HepG2 (cell line): Measurements from ENCODE around the gene THOC6. TPM values are rescaled to one million over a fixed set of nuclear protein-coding genes. Genes with fewer than 3 reads are reported as not detected.

Experiments used
- ATAC-seq: fragments of 200-7000 bp; cut with Tn5 transposase; 3 replicates; pipeline ENCODE4 v1.9.1; 2020; ENCODE audit warnings: mild to moderate bottlenecking, moderate library complexity
- BruUV-seq: library from RNA; stranded (reverse); fragments of 400-500 nt; replicated peaks from 2 replicates; lab custom pipeline; 2021; lab: Mats Ljungman, UMichigan
- CTCF ChIA-PET: fragments of 300-600 bp; formaldehyde crosslinking; extraction: SDS; loops from one replicate; lab custom pipeline; 2021; ENCODE audit warnings: low total read pairs, inconsistent platforms, low intra/inter-chr PET ratio; lab: Yijun Ruan, JAX
- POLR2A ChIA-PET: fragments of 350-600 bp; sonication (Branson Sonifier 250); formaldehyde crosslinking; loops from one replicate; lab custom pipeline; 2020; ENCODE audit warnings: antibody characterized with exemption, inconsistent platforms; lab: Yijun Ruan, JAX
- DNase-seq: peaks from one replicate; pipeline ENCODE4 v3.0.0-alpha.2; 2015; ENCODE audit warnings: low spot score
- FAIRE-seq: peaks from 3 replicates; lab custom pipeline; 2011; peaks lifted over from hg19 to GRCh38; lab: Jason Lieb, UNC
- H2AFZ ChIP-seq: one replicate; pipeline ENCODE4 v1.6.1; 2011; ENCODE audit warnings: low read length, inconsistent platforms
- H3K27ac ChIP-seq: fragments of 300-600 bp; 3 replicates; pipeline ENCODE4 v1.8.0; 2011; ENCODE audit warnings: mixed run types, mild to moderate bottlenecking, mixed read lengths, low read length, inconsistent platforms; ENCODE audit not compliant: insufficient read depth; ENCODE audit errors: extremely low read length
- H3K27me3 ChIP-seq, 2 experiments: fragments of 200-600 bp in 1 of 2; 2 replicates in 1 of 2; 3 replicates in 1 of 2; pipeline versions ENCODE4 v1.6.0 to v1.8.0; 2011; ENCODE audit warnings: low read length in 2 of 2, mild to moderate bottlenecking in 2 of 2, moderate library complexity in 2 of 2, inconsistent platforms in 1 of 2; ENCODE audit not compliant: insufficient read depth in 2 of 2, control insufficient read depth in 1 of 2
- H3K36me3 ChIP-seq, 2 experiments: fragments of 200-600 bp in 1 of 2; replicated peaks in 1 of 2; 2 replicates in 1 of 2; 3 replicates in 1 of 2; pipeline versions ENCODE4 v1.5.1 to v1.8.0; 2011; ENCODE audit warnings: low read length in 2 of 2, inconsistent platforms in 1 of 2; ENCODE audit not compliant: insufficient read depth in 2 of 2, control insufficient read depth in 1 of 2
- H3K4me1 ChIP-seq: 2 replicates; pipeline ENCODE4 v1.5.1; 2012; ENCODE audit warnings: low read length, inconsistent platforms; ENCODE audit not compliant: insufficient read depth
- H3K4me2 ChIP-seq: 2 replicates; pipeline ENCODE4 v1.6.0; 2011; ENCODE audit warnings: low read depth, low read length, inconsistent platforms
- H3K4me3 ChIP-seq, 3 experiments: fragments of 200-600 bp in 1 of 3; sonication (generic), shearing (Covaris generic) in 1 of 3; replicated peaks in 1 of 3; 2 replicates each; pipeline ENCODE4 v1.5.1; 2011 to 2016; ENCODE audit warnings: low read length in 3 of 3, inconsistent platforms in 2 of 3, low read depth in 2 of 3, mild to moderate bottlenecking in 2 of 3, control low read depth in 1 of 3, mixed read lengths in 1 of 3; ENCODE audit not compliant: insufficient read depth in 1 of 3
- H3K79me2 ChIP-seq: one replicate; pipeline ENCODE4 v1.6.1; 2011; ENCODE audit warnings: low read length, inconsistent platforms; ENCODE audit not compliant: insufficient read depth
- H3K9ac ChIP-seq: 2 replicates; pipeline ENCODE4 v1.6.0; 2011; ENCODE audit warnings: mild to moderate bottlenecking, low read depth, low read length, inconsistent platforms; ENCODE audit not compliant: insufficient read depth
- H3K9me3 ChIP-seq: 2 replicates; pipeline ENCODE4 v1.5.1; 2012; ENCODE audit warnings: mild to moderate bottlenecking, low read length
- H4K20me1 ChIP-seq: 2 replicates; pipeline ENCODE4 v1.6.0; 2011; ENCODE audit warnings: inconsistent platforms, mild to moderate bottlenecking, low read length, moderate library complexity; ENCODE audit not compliant: insufficient read depth
- ARID4A ChIP-seq: sonication (generic); formaldehyde crosslinking; IDR thresholded peaks from 2 replicates; pipeline ENCODE4 v1.5.0; 2020; ENCODE audit warnings: mild to moderate bottlenecking, missing genetic modification reagents, borderline replicate concordance
- FOXA3 ChIP-seq: IDR thresholded peaks from 2 replicates; pipeline ENCODE4 v1.6.1; 2016; ENCODE audit warnings: missing genetic modification reagents, missing compliant biosample characterization
- KDM6A ChIP-seq: IDR thresholded peaks from 2 replicates; pipeline ENCODE4 v1.6.1; 2016; ENCODE audit warnings: low read depth
- LCORL ChIP-seq, 2 experiments: fragments of 450-650 bp in 1 of 2; sonication (generic) in 1 of 2; formaldehyde crosslinking in 1 of 2; IDR thresholded peaks; 2 replicates each; pipeline versions ENCODE4 v1.5.0 to v1.6.1; 2017 to 2020; ENCODE audit warnings: antibody characterized with exemption in 1 of 2, missing genetic modification reagents in 1 of 2
- MAF1 ChIP-seq: sonication (generic); formaldehyde crosslinking; IDR thresholded peaks from 2 replicates; pipeline ENCODE4 v1.5.0; 2020; ENCODE audit warnings: missing genetic modification reagents, borderline replicate concordance
- MTA1 ChIP-seq: sonication (generic); formaldehyde crosslinking; IDR thresholded peaks from 2 replicates; pipeline ENCODE4 v1.4.0; 2020; ENCODE audit warnings: missing genetic modification reagents, mild to moderate bottlenecking, borderline replicate concordance
- PHF21A ChIP-seq: sonication (generic); formaldehyde crosslinking; IDR thresholded peaks from 2 replicates; pipeline ENCODE4 v1.5.0; 2020; ENCODE audit warnings: mild to moderate bottlenecking, missing genetic modification reagents
- SALL2 ChIP-seq: sonication (generic); formaldehyde crosslinking; IDR thresholded peaks from 2 replicates; pipeline ENCODE4 v1.8.1; 2023; ENCODE audit warnings: mild to moderate bottlenecking, missing genetic modification reagents, inconsistent platforms
- SNAPC2 ChIP-seq: sonication (generic); formaldehyde crosslinking; IDR thresholded peaks from 2 replicates; pipeline ENCODE4 v1.8.1; 2022; ENCODE audit warnings: mild to moderate bottlenecking, missing genetic modification reagents
- ZFP82 ChIP-seq: sonication (generic); formaldehyde crosslinking; IDR thresholded peaks from 2 replicates; pipeline ENCODE4 v1.5.1; 2020; ENCODE audit warnings: mild to moderate bottlenecking, missing genetic modification reagents, borderline replicate concordance
- ZNF253 ChIP-seq: sonication (generic); formaldehyde crosslinking; IDR thresholded peaks from 2 replicates; pipeline ENCODE4 v1.8.0; 2022; ENCODE audit warnings: mild to moderate bottlenecking, missing genetic modification reagents, borderline replicate concordance
- ZNF512B ChIP-seq: sonication (generic); formaldehyde crosslinking; IDR thresholded peaks from 2 replicates; pipeline ENCODE4 v1.5.1; 2020; ENCODE audit warnings: missing genetic modification reagents, mild to moderate bottlenecking, borderline replicate concordance
- ZNF563 ChIP-seq: sonication (generic); formaldehyde crosslinking; IDR thresholded peaks from 2 replicates; pipeline ENCODE4 v1.8.0; 2022; ENCODE audit warnings: mild to moderate bottlenecking, moderate library complexity, missing genetic modification reagents
- ZNF670 ChIP-seq: sonication (generic); formaldehyde crosslinking; IDR thresholded peaks from 2 replicates; pipeline ENCODE4 v1.8.0; 2022; ENCODE audit warnings: mild to moderate bottlenecking, missing genetic modification reagents, borderline replicate concordance
- ZNF839 ChIP-seq: sonication (generic); formaldehyde crosslinking; IDR thresholded peaks from 2 replicates; pipeline ENCODE4 v1.4.0; 2020; ENCODE audit warnings: missing genetic modification reagents, mild to moderate bottlenecking, borderline replicate concordance
- ZSCAN30 ChIP-seq: sonication (generic); formaldehyde crosslinking; IDR thresholded peaks from 2 replicates; pipeline ENCODE4 v1.5.0; 2020; ENCODE audit warnings: mild to moderate bottlenecking, missing genetic modification reagents
- ZSCAN9 ChIP-seq: IDR thresholded peaks from 2 replicates; pipeline ENCODE4 v1.6.1; 2016; ENCODE audit warnings: borderline replicate concordance
- WGBS: methylation state at CpG from one replicate; pipeline ENCODE4 v1.1.6; 2017; ENCODE audit warnings: low lambda C conversion rate; 5-methylcytosine and 5-hydroxymethylcytosine counted together
- in situ Hi-C: cut with HindIII; loops from 2 replicates; pipeline ENCODE4 v1.10.0; 2017; ENCODE audit warnings: low pct_unique_long_range_greater_than_20kb; ENCODE audit not compliant: extremely low pct_ligation_motif_present
- intact Hi-C: fragments of 100-400 bp; cut with micrococcal nuclease; formaldehyde crosslinking; loops from one replicate; pipeline ENCODE4 v1.10.0; 2022; ENCODE audit not compliant: unreplicated experiment
- polyA plus RNA-seq, 8 experiments: library from polyadenylated mRNA; depleted of rRNA in 3 of 8; stranded (reverse) in 7 of 8; unstranded in 1 of 8; fragments of >200 nt; fragmentation: Illumina TruSeq in 4 of 8; extraction: Trizol in 4 of 8; gene quantifications; 2 replicates each; pipeline versions ENCODE4 v1.2.1 to v1.2.3, GENCODE V29; 2011 to 2016; ENCODE audit warnings: low read depth in 4 of 8, missing spikeins in 1 of 8, mixed read lengths in 1 of 8; ENCODE audit not compliant: insufficient read depth in 1 of 8
- total RNA-seq, 5 experiments: library from RNA; depleted of rRNA; stranded (reverse); fragments of >200 nt; fragmentation: Illumina TruSeq; extraction: Trizol; gene quantifications; 2 replicates each; pipeline ENCODE4 v1.2.3, GENCODE V29; 2016; ENCODE audit warnings: low read depth in 1 of 5

The THOC6 gene
- total and polyA plus RNA-seq, 2 of the 13 experiments (the other 11 are each of a cell fraction or from before 2014, with no cell fraction given), result 32.1 to 37.0 TPM

GRCh38 chr16:3029491-3030221, 5.8 kb downstream of the THOC6 start:
- DNase-seq (no peak), ATAC-seq (peak; percentile 12)
- TF ChIP-seq SALL2 (CRISPR knock-in tag), result no peak
- TF ChIP-seq MTA1 (CRISPR knock-in tag), result no peak
- no peak for TF ChIP-seq SNAPC2 (CRISPR knock-in tag)
- TF ChIP-seq PHF21A (CRISPR knock-in tag), result no peak
- no peak for TF ChIP-seq ZSCAN30 (CRISPR knock-in tag)
- TF ChIP-seq LCORL (IDR thresholded peaks at IDR 0.05), result no peak
- TF ChIP-seq LCORL (CRISPR knock-in tag; IDR thresholded peaks at IDR 0.05), result no peak
- no peak for TF ChIP-seq ZSCAN9 (CRISPR knock-in tag)
- no peak for TF ChIP-seq ZNF670
- no peak for TF ChIP-seq FOXA3 (CRISPR knock-in tag)
- no peak for TF ChIP-seq ZNF253 (CRISPR knock-in tag)
- no peak for TF ChIP-seq ARID4A (CRISPR knock-in tag)
- no peak for TF ChIP-seq ZNF839 (CRISPR knock-in tag)
- TF ChIP-seq ZNF512B, result no peak
- TF ChIP-seq KDM6A, result no peak
- no peak for TF ChIP-seq ZNF563
- TF ChIP-seq ZFP82 (CRISPR knock-in tag), result no peak
- TF ChIP-seq MAF1 (CRISPR knock-in tag), result no peak

More at GRCh38 chr16:3029491-3030221, 5.8 kb downstream of the THOC6 start:
- H3K4me3 ChIP-seq, result peak overlapping the region; percentile 15 to 61 (median 24); a peak in 5 of 6 replicates
- ChIA-PET CTCF (interaction anchor here (1.4 kb wide), 1 partner anchor 28 kb away, joined by 5 read pairs; no protein-coding TSS in a partner anchor), POLR2A (interaction anchor here (0.8 to 18.8 kb wide), 5 partner anchors 13 to 58 kb away, joined by 3 to 750 read pairs (median 6); partner anchors contain the start of gene CLDN9)
- peaks cover 16 to 17% of the 10 kb centered on the region in 2 experiments; a peak in 4 of 5 replicates for H3K36me3 ChIP-seq
- peaks cover 5% of the 10 kb centered on the region; the same call in 1 of the 2 replicates for H4K20me1 ChIP-seq
- no TSS peak for BruUV-seq
- no peak overlapping the region for H3K27ac ChIP-seq
- no peak for FAIRE-seq
- H3K27me3 ChIP-seq, result peaks cover 9 to 57% of the 10 kb centered on the region in 2 experiments
- WGBS, result 21% methylated on average over 15 of the region's 59 CpGs
- H2AFZ ChIP-seq, result no peak overlapping the region
- intact Hi-C loops, result no loop called here
- H3K79me2 ChIP-seq, result no peaks in the 10 kb centered on the region
- 0 out of 2 replicates have a peak overlapping the region, but pooled peaks have one; percentile 26 for H3K9ac ChIP-seq
- no peaks in the 10 kb centered on the region for H3K9me3 ChIP-seq
- peaks cover 32% of the 10 kb centered on the region for H3K4me1 ChIP-seq
- in situ Hi-C loops, result no loop called here
- peak overlapping the region; percentile 75 for H3K4me2 ChIP-seq
